Skeletal muscle satellite cell (primary cell): ENCODE results near the gene HS3ST2. TPM values are rescaled to one million over a fixed set of nuclear protein-coding genes. Genes with fewer than 3 reads are reported as not detected.

Experiments used
- H3K27me3 ChIP-seq: 2 replicates; pipeline ENCODE4 v1.7.0; 2013; ENCODE audit warnings: low read length; ENCODE audit not compliant: control insufficient read depth, insufficient read depth
- H3K36me3 ChIP-seq: 2 replicates; pipeline ENCODE4 v1.7.0; 2013; ENCODE audit warnings: mild to moderate bottlenecking, control low read depth, low read length; ENCODE audit not compliant: insufficient read depth
- H3K4me1 ChIP-seq: 2 replicates; pipeline ENCODE4 v1.7.0; 2013; ENCODE audit warnings: low read length; ENCODE audit not compliant: control insufficient read depth, insufficient read depth
- H3K4me2 ChIP-seq: 2 replicates; pipeline ENCODE4 v1.7.0; 2013; ENCODE audit warnings: mild to moderate bottlenecking, low read length
- H3K4me3 ChIP-seq: 2 replicates; pipeline ENCODE4 v1.7.0; 2013; ENCODE audit warnings: low read length
- H3K9ac ChIP-seq: 2 replicates; pipeline ENCODE4 v1.7.0; 2013; ENCODE audit warnings: mild to moderate bottlenecking, low read depth, low read length, moderate library complexity
- H3K9me3 ChIP-seq: replicated peaks from 2 replicates; pipeline ENCODE4 v1.7.0; 2013; ENCODE audit warnings: mild to moderate bottlenecking, control low read depth, low read length
- total RNA-seq: library from RNA; depleted of rRNA; stranded (reverse); fragments of >200 nt; gene quantifications from 2 replicates; pipeline ENCODE4 v1.2.3, GENCODE V29; 2012; rRNA removed

The HS3ST2 gene
- total RNA-seq: 0.22 and 0.25 TPM in 2 replicates

DNA sequence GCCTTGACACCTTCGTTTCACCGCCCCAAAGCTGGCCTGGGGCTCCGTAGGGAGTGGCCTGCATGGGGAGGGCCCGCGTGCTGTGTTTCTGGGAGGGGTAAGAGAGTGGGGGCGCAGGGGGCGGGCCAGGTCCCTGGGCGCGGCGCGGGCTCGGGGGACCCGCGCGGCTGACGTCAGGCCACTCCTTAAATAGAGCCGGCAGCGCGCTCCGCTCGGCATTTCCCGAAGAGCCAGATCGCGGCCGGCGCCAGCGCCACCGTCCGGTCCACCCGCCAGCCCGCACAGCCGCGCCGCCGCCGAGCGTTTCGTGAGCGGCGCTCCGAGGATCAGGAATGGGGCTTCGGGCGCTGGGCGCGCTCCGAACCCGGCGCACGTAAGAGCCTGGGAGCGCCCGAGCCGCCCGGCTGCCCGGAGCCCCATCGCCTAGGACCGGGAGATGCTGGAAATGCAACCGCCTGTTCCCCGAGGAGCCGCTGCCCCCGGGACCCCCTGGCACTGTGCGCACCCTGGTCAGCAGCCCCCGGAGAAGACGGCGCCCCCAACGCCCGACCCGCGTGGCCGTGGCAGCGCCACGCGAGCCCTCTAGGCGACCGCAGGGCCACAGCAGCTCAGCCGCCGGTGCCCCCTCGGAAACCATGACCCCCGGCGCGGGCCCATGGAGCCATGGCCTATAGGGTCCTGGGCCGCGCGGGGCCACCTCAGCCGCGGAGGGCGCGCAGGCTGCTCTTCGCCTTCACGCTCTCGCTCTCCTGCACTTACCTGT, at the start of gene HS3ST2:
Gene HS3ST2, plus strand, starts transcription at position 215 of the 763 bp plus-strand sequence. Its CDS starts 449 bp downstream, at position 664.
- Histone ChIP-seq H3K4me2 (peak within 1 kb of the TSS; percentile 24), H3K27me3 (peaks cover 37% of the 10 kb centered on the region), H3K4me1 (peaks cover 4% of the 10 kb centered on the region), H3K36me3 (no peaks in the 10 kb centered on the region), H3K4me3 (no peak within 1 kb of the TSS), H3K9me3 (no peaks in the 10 kb centered on the region), H3K9ac (no peak within 1 kb of the TSS)

DNA sequence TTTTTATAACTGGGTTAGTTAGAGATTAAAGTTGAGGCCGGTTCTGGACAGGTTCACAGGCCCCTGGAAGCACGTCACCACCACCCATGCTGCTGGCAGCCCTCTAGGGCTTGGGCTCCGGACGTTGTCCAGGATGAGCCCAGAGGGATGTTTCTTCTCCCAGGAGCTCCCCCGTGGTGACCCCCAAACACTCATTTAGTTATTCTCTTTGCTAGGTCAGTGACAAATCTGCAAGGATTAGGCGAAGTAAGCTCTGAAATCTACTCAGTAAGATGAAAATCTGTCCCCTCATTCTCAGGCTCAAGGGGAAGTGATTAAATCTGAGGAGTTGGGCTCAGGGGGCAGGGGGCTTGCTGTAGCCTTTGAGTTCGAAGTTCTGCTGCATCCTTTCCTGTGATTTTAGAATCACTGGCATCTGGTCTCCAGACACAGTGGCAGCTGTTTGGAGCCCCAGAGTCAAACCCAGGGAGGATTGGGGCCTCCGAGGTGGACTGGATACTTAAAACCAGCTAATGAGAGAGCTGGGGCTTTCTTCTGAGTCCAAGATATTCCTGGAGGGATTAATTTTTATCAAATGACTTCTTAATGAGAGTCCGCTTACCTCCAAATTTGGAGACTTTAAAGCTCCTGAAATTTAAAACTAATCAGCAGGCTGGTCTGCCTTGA, 49.2 kb upstream of the HS3ST2 start:
- H3K36me3 ChIP-seq: no peaks in the 10 kb centered on the region
- H3K4me2 ChIP-seq: no peak overlapping the region
- no peaks in the 10 kb centered on the region for H3K4me1 ChIP-seq
- no peak overlapping the region for H3K9ac ChIP-seq
- H3K27me3 ChIP-seq: no peaks in the 10 kb centered on the region
- H3K4me3 ChIP-seq: no peak overlapping the region
- H3K9me3 ChIP-seq: no peaks in the 10 kb centered on the region

DNA sequence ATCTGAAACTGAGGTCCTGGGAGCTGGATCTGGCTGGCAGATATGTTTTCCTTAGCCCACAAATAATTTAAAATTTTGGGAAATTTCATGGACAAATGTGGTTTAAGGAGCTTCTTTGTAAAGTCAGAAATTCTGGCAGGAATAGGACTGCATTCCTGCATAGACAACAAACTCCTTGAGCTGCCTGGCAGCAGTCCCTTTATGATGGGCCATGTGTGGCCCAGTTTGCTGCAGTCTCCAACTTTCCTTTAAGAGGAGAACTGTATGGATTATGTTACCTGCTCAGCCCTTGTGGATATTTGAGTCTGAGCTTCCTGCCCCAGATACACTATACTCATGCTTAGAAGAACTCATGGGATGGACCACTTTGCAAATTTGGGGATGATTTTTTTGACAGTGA, 48.5 kb upstream of the HS3ST2 start:
- no peaks in the 10 kb centered on the region for H3K9me3 ChIP-seq
- no peaks in the 10 kb centered on the region for H3K27me3 ChIP-seq
- no peaks in the 10 kb centered on the region for H3K4me1 ChIP-seq
- H3K4me3 ChIP-seq: no peak overlapping the region
- no peak overlapping the region for H3K4me2 ChIP-seq
- no peaks in the 10 kb centered on the region for H3K36me3 ChIP-seq
- H3K9ac ChIP-seq: no peak overlapping the region

DNA sequence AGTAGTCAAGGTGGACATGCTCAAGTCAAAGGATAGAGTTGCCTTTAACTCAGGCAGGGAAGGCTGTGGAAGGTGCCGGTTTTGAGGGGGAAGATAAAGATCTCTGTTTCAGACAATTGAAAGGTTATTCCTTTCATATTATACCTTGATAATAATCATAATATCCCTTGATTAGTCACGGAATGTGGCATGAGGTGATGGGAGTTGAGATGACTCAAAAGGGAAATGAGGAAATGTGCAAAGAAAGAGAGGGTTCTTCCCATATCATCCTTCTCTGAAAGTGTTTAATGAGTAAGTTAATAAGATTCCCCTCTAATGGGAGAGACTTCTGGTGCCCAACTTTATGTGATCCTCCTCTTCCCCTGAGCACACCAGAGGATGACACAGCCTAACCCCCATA, 43.1 kb upstream of the HS3ST2 start:
- H3K36me3 ChIP-seq: no peaks in the 10 kb centered on the region
- H3K4me1 ChIP-seq: no peaks in the 10 kb centered on the region
- no peak overlapping the region for H3K4me2 ChIP-seq
- H3K27me3 ChIP-seq: no peaks in the 10 kb centered on the region
- H3K9ac ChIP-seq: no peak overlapping the region
- H3K9me3 ChIP-seq: no peaks in the 10 kb centered on the region
- H3K4me3 ChIP-seq: no peak overlapping the region

DNA sequence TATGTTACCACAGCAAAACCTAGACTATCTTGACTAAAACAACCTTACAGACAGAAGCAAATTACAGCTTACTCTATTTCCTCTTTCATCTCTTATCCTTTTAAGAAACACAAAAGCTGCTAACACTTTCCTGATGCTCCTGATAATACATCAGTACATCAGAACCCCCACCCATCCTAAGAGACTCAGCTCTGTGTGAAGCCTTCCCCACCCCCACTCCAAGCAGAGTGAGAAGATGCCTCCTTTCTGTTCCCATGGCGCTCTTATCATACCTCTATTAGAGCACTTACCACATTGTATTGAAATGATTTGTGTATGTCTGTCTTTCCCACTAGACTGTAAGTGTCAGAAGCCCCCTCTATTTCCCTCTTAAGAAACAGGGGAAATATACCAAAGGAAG, 42.4 kb upstream of the HS3ST2 start:
- no peaks in the 10 kb centered on the region for H3K4me1 ChIP-seq
- H3K27me3 ChIP-seq: no peaks in the 10 kb centered on the region
- H3K9me3 ChIP-seq: no peaks in the 10 kb centered on the region
- no peak overlapping the region for H3K4me2 ChIP-seq
- no peaks in the 10 kb centered on the region for H3K36me3 ChIP-seq
- H3K9ac ChIP-seq: no peak overlapping the region
- no peak overlapping the region for H3K4me3 ChIP-seq

DNA sequence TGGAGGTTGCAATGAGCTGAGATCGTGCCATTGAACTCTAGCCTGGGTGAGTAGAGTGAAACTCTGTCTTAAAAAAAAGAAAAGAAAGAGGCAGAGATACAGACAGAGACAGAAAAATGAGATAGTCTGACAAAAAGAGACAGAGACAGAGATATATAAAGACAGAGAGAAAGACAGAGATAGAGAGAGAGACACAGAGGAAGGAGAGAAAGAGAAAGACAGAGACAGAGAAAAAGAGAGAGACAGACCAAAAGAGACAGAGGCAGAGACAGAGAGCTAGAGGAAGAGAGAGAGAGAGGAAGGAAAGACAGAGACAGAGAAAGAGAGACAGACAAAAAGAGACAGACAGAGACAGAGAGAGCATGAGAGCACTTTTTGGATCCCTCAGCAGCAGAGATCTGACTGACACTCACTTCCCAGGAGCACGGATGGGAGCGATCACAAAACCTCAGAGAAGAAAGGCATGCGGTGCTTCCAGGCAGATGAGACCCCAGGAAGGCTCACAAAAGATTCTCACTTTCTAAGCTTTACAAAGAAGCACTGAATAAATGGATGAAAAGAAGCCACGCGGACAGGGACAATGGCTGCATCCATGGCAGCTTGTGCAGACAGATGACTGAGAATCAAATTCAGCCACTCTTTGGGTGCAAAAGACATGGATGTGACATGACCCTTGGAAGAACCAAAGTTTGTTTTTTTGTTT, 38.6 kb upstream of the HS3ST2 start:
- no peaks in the 10 kb centered on the region for H3K36me3 ChIP-seq
- no peak overlapping the region for H3K4me2 ChIP-seq
- H3K4me3 ChIP-seq: no peak overlapping the region
- no peak overlapping the region for H3K9ac ChIP-seq
- H3K4me1 ChIP-seq: no peaks in the 10 kb centered on the region
- no peaks in the 10 kb centered on the region for H3K27me3 ChIP-seq
- H3K9me3 ChIP-seq: no peaks in the 10 kb centered on the region

DNA sequence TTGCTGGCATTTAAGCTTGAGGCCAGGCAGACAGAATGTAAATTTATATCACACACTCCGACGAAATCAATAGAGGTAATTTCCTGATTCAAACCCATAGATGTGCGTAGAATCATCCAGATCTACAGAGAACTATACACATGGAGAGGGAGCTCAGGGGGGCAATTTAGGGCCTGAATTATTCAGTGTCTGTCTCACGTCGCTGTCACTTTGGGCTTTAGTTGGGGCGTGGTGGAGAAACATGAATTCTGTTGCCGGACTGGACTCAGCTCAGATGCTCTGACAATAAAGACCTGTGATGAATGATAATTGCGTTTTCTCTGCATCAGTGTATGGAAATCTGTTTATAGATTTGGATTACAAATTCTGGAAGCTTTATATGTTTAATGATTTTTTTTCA, 32.5 kb upstream of the HS3ST2 start:
- Histone ChIP-seq H3K36me3 (no peaks in the 10 kb centered on the region), H3K9ac (no peak overlapping the region), H3K27me3 (peaks cover 2% of the 10 kb centered on the region), H3K4me2 (no peak overlapping the region), H3K4me3 (no peak overlapping the region), H3K4me1 (no peaks in the 10 kb centered on the region), H3K9me3 (no peaks in the 10 kb centered on the region)

DNA sequence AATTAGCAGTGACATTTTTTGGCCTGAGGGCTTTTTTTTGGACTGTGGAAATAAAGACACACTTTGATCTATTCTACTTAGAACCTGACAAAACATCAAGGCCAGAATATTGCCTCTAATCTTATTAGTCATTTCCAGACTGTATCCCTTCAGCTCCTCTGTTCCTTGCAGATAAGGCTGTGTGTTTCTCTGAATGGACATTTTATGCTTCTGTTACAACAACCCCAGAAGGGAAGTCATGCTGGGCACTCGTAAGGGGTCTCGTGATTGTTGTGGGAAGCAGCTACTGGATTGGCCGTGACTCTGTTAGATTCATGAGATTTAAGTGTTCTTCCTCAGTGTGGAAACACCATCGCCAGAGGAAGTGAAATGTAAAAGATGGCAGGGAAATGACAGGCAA, 31.6 kb upstream of the HS3ST2 start:
- Histone ChIP-seq H3K4me3 (no peak overlapping the region), H3K9ac (no peak overlapping the region), H3K9me3 (no peaks in the 10 kb centered on the region), H3K36me3 (no peaks in the 10 kb centered on the region), H3K4me2 (no peak overlapping the region), H3K27me3 (peaks cover 2% of the 10 kb centered on the region), H3K4me1 (no peaks in the 10 kb centered on the region)

DNA sequence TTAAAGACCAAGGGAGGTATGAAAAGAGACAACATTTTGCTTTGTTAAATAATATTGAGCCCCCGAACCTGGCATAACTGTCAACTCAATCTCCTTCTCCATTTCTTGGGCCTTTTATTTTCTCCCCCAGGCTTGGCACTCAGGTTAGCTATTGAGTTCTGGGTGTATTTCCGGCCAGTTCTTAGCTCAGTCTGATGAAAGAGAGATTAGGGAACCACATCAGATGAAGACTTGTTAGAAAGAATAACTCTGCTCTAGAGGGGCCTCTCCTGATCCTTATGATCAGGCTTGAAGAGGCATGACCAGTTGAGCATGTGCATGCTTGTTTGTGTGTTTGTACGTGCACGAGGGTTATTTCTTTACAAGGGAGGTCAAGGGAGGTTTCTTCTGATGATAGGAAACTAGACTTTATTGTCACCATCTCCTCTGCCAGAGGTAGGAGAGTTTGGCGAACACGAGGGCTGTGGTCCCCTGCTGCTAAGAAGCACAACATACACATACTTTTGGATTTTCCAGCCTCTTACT, 29.2 kb upstream of the HS3ST2 start:
- Histone ChIP-seq H3K27me3 (peaks cover 2% of the 10 kb centered on the region), H3K9me3 (no peaks in the 10 kb centered on the region), H3K4me1 (no peaks in the 10 kb centered on the region), H3K36me3 (no peaks in the 10 kb centered on the region), H3K4me2 (no peak overlapping the region), H3K9ac (no peak overlapping the region), H3K4me3 (no peak overlapping the region)

DNA sequence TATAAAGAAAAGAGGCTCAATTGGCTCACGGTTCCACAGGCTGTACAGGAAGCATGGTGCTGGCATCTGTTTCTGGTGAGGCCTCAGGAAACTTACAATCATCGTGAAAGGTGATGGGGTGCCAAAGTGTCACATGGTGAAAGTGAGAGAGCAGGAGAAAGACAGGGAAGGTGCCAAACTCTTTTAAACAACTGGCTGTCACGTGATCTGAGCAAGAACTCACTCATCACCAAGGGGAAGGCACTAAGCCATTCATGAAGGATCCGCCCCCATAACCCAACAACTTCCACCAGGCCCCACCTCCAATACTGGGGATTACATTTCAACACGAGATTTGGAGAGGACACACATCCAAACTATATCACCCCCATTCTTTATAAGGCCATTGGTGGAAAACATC, 28.4 kb upstream of the HS3ST2 start:
- no peaks in the 10 kb centered on the region for H3K36me3 ChIP-seq
- no peaks in the 10 kb centered on the region for H3K4me1 ChIP-seq
- H3K9ac ChIP-seq: no peak overlapping the region
- no peak overlapping the region for H3K4me3 ChIP-seq
- peaks cover 2% of the 10 kb centered on the region for H3K27me3 ChIP-seq
- H3K9me3 ChIP-seq: no peaks in the 10 kb centered on the region
- no peak overlapping the region for H3K4me2 ChIP-seq

DNA sequence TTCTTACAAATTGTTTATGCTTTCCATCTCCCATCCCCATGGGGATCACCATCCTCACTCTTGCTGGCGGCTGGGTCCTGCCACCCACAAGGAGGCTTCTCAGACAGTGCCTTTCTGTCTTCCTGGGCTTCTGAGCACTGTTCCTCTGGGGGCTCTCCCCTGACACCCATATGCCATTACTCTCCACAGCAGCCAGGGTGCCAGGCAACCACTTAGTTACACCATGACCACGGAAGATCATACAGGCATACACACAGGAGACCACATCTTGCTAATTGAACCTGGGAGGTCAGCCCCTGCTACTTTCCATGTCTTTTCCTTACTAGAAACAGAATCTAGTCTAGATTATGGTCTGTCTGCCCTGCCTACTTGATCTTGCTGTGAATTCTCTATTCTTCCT, 27.7 kb upstream of the HS3ST2 start:
- Histone ChIP-seq H3K9ac (no peak overlapping the region), H3K36me3 (no peaks in the 10 kb centered on the region), H3K4me1 (no peaks in the 10 kb centered on the region), H3K4me2 (no peak overlapping the region), H3K4me3 (no peak overlapping the region), H3K9me3 (no peaks in the 10 kb centered on the region), H3K27me3 (peaks cover 2% of the 10 kb centered on the region)
